SU-DHL-6 (cell line): ENCODE results near the gene LRTM2.

ENCODE experiments used
- H2AFZ ChIP-seq: fragments of 200-600 bp; sonication (generic); 2 replicates; pipeline ENCODE4 v1.6.1; 2014; ENCODE audit warnings: low read depth, mild to moderate bottlenecking, moderate library complexity, mixed read lengths, antibody characterized with exemption, low read length; ENCODE audit not compliant: severe bottlenecking
- H3F3A ChIP-seq: fragments of 200-600 bp; shearing (Covaris generic); 2 replicates; pipeline ENCODE4 v1.6.0; 2016; ENCODE audit warnings: antibody characterized with exemption, mild to moderate bottlenecking; ENCODE audit not compliant: insufficient read depth
- H3K27ac ChIP-seq: fragments of 200-600 bp; sonication (generic); 2 replicates; pipeline ENCODE4 v1.5.1; 2016; ENCODE audit warnings: low read depth, mild to moderate bottlenecking, low read length, moderate library complexity, mixed read lengths
- H3K27me3 ChIP-seq: fragments of 200-600 bp; sonication (generic), shearing (Covaris generic); 2 replicates; pipeline ENCODE4 v1.6.0; 2014; ENCODE audit warnings: mild to moderate bottlenecking, low read length
- H3K36me3 ChIP-seq: fragments of 200-600 bp; sonication (generic); 2 replicates; pipeline ENCODE4 v1.6.1; 2014; ENCODE audit warnings: mild to moderate bottlenecking, low read length, mixed read lengths
- H3K4me2 ChIP-seq: fragments of 300-600, 200-600 bp; shearing (Covaris generic), sonication (generic); 2 replicates; pipeline ENCODE4 v1.6.0; 2014; ENCODE audit warnings: low read length, low read depth, mild to moderate bottlenecking; ENCODE audit not compliant: poor library complexity, severe bottlenecking
- H3K4me3 ChIP-seq: fragments of 200-600 bp; sonication (generic); 2 replicates; pipeline ENCODE4 v1.5.1; 2014; ENCODE audit warnings: antibody characterized with exemption, low read length, mild to moderate bottlenecking, mixed read lengths; ENCODE audit not compliant: insufficient read depth, poor library complexity, severe bottlenecking
- H3K79me2 ChIP-seq: fragments of 200-600 bp; sonication (generic); 2 replicates; pipeline ENCODE4 v1.6.1; 2014; ENCODE audit warnings: mild to moderate bottlenecking, low read length, moderate library complexity; ENCODE audit not compliant: insufficient read depth
- H3K9ac ChIP-seq: fragments of 200-600 bp; sonication (generic); 2 replicates; pipeline ENCODE4 v1.7.0; 2014; ENCODE audit warnings: mild to moderate bottlenecking, low read length
- H3K9me2 ChIP-seq: fragments of 200-600 bp; sonication (generic); replicated peaks from 2 replicates; pipeline ENCODE4 v1.6.1; 2014; ENCODE audit warnings: low read length; ENCODE audit not compliant: insufficient read depth
- H3K9me3 ChIP-seq: fragments of 200-600 bp; sonication (generic); 2 replicates; pipeline ENCODE4 v1.6.1; 2014; ENCODE audit warnings: low read length, mixed read lengths; ENCODE audit not compliant: insufficient read depth
- H4K20me1 ChIP-seq: fragments of 200-600 bp; sonication (generic); 2 replicates; pipeline ENCODE4 v1.6.1; 2014; ENCODE audit warnings: low read depth, mild to moderate bottlenecking, antibody characterized with exemption, low read length, moderate library complexity, mixed read lengths
- CTCF ChIP-seq: fragments of 200-600 bp; sonication (generic); IDR thresholded peaks from one replicate; pipeline ENCODE4 v1.5.1; 2017; ENCODE audit warnings: antibody characterized with exemption, mild to moderate bottlenecking, low read length, moderate library complexity; ENCODE audit not compliant: insufficient read depth, poor library complexity, severe bottlenecking
- EZH2phosphoT487 ChIP-seq: fragments of 200-600 bp; sonication (generic), shearing (Covaris generic); conservative IDR thresholded peaks from 2 replicates; pipeline ENCODE4 v1.6.1; 2018; ENCODE audit warnings: mild to moderate bottlenecking, antibody characterized with exemption, low read length, moderate library complexity, mixed read lengths

Gene LRTM2

DNA sequence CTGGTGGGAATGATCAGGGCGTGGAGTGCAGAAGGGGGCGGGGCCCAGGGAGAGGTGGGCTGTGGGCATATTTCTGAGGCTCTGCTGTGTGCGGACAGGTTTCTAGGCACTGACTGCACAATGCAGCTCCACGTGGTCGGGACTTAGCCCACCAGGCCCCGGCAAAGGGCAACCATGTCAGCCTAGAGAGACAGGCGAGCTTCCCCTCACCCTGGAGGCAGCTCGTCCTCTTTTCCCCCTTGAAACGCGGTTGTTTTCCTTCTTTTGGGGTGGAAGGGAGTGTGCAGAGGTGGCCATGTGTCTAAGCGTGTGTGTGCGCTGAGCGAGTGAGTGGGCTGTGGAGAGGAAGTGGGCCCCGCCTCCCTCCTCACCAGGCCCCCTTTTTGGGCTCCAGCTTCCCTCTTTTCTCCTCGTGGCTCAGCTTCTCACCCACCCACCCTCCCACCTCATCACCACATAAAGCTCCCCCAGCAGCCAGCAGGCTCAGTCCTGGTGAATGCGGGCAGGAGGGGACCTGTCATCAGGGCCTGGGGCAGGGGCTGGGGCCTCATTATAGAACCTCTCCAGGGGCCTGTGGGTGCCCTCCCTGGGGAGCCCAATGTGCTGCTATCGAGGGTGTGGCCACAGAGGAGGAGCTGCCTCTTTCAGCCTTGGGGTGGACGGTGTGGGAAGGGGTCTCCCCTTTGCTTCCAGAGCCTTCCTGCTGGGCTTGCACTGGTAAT is 22.0 kb downstream of the LRTM2 start:
- TF ChIP-seq CTCF (no peak), EZH2phosphoT487 (no peak)
- H3K79me2 ChIP-seq = no peaks in the 10 kb centered on the region
- no peak overlapping the region for H3K9ac ChIP-seq
- no peak overlapping the region for H2AFZ ChIP-seq
- H3K27me3 ChIP-seq = no peaks in the 10 kb centered on the region
- H3K4me3 ChIP-seq = no peak overlapping the region
- H4K20me1 ChIP-seq = no peaks in the 10 kb centered on the region
- H3F3A ChIP-seq = no peaks in the 10 kb centered on the region
- no peak overlapping the region for H3K4me2 ChIP-seq
- no peak overlapping the region for H3K27ac ChIP-seq
- no peaks in the 10 kb centered on the region for H3K9me2 ChIP-seq
- no peaks in the 10 kb centered on the region for H3K9me3 ChIP-seq
- H3K36me3 ChIP-seq = no peaks in the 10 kb centered on the region

GRCh38 chr12:1842905-1843640 is 22.7 kb downstream of the LRTM2 start:
- H3K9ac ChIP-seq = no peak overlapping the region
- H3K9me2 ChIP-seq = no peaks in the 10 kb centered on the region
- no peaks in the 10 kb centered on the region for H3K27me3 ChIP-seq
- no peak overlapping the region for H3K4me3 ChIP-seq
- no peaks in the 10 kb centered on the region for H4K20me1 ChIP-seq
- no peak overlapping the region for H3K4me2 ChIP-seq
- H3K79me2 ChIP-seq = no peaks in the 10 kb centered on the region
- no peaks in the 10 kb centered on the region for H3K9me3 ChIP-seq
- no peaks in the 10 kb centered on the region for H3K36me3 ChIP-seq
- no peak overlapping the region for H2AFZ ChIP-seq
- H3K27ac ChIP-seq = no peak overlapping the region
- no peaks in the 10 kb centered on the region for H3F3A ChIP-seq
- TF ChIP-seq CTCF (no peak), EZH2phosphoT487 (no peak)

- no peaks in the 10 kb centered on the region for H3F3A ChIP-seq
- no peak overlapping the region for H2AFZ ChIP-seq
- no peak overlapping the region for H3K27ac ChIP-seq
- no peak overlapping the region for H3K9ac ChIP-seq
- no peaks in the 10 kb centered on the region for H3K9me2 ChIP-seq
- no peak overlapping the region for H3K4me3 ChIP-seq
- no peaks in the 10 kb centered on the region for H3K27me3 ChIP-seq
- no peaks in the 10 kb centered on the region for H3K36me3 ChIP-seq
- no peak for TF ChIP-seq CTCF
- no peaks in the 10 kb centered on the region for H4K20me1 ChIP-seq
- no peak overlapping the region for H3K4me2 ChIP-seq
- no peaks in the 10 kb centered on the region for H3K79me2 ChIP-seq
- no peaks in the 10 kb centered on the region for H3K9me3 ChIP-seq
These were observed 23.3 kb downstream of the LRTM2 start for GRCh38 chr12:1843641-1844005.
